Activated T-helper 1 cell treated with Interleukin-2 at 50 U/mL for 16 hours (primary cell): ENCODE data around the gene MAT2A.
"Not testable (repeated sequence)": the region's sequence is repeated elsewhere in the genome, so short reads cannot be mapped to it uniquely, and the experiment has no call there.

Source experiments
- DNase-seq: peaks from one replicate; pipeline ENCODE4 v3.0.0-alpha.2; 2020; ENCODE audit warnings: low read depth

MAT2A gene

GRCh38 chr2:85547859-85548607 is 9.1 kb downstream of the MAT2A start:
- DNase-seq, result no peak

- DNase-seq, result no peak
Measured at GRCh38 chr2:85548608-85548900, 9.6 kb downstream of the MAT2A start.

- DNase-seq, result no peak
Measured at GRCh38 chr2:85549095-85549494, 10.1 kb downstream of the MAT2A start.

GRCh38 chr2:85549826-85550225 is 10.9 kb downstream of the MAT2A start:
- no peak for DNase-seq

GRCh38 chr2:85550486-85550885 is 11.5 kb downstream of the MAT2A start:
- DNase-seq, result no peak

GRCh38 chr2:85551698-85552678 is 13.0 kb downstream of the MAT2A start:
- peak; percentile 74 for DNase-seq

- DNase-seq, result no peak
Measured at GRCh38 chr2:85553184-85553583, 14.2 kb downstream of the MAT2A start.

- no peak for DNase-seq
Measured at GRCh38 chr2:85554980-85555612, 16.1 kb downstream of the MAT2A start.

- DNase-seq, result no peak
Measured at GRCh38 chr2:85557130-85557529, 18.2 kb downstream of the MAT2A start.

- no peak for DNase-seq
Measured at GRCh38 chr2:85558160-85558559, 19.2 kb downstream of the MAT2A start.

GRCh38 chr2:85560403-85560726 is 21.4 kb downstream of the MAT2A start:
- DNase-seq, result not testable (repeated sequence)

GRCh38 chr2:85560812-85561279 is 21.9 kb downstream of the MAT2A start:
- DNase-seq, result no peak

- DNase-seq, result peak; percentile 91
Measured at GRCh38 chr2:85561280-85562212, 22.6 kb downstream of the MAT2A start, which contains the start of gene GGCX. Gene GGCX, minus strand, starts transcription at chr2:85561493. Its CDS starts 65 bp downstream, at chr2:85561428.

- DNase-seq, result no peak
Measured at GRCh38 chr2:85564144-85564563, 25.2 kb downstream of the MAT2A start.

- DNase-seq, result no peak
Measured at GRCh38 chr2:85566265-85566664, 27.3 kb downstream of the MAT2A start.

- no peak for DNase-seq
Measured at GRCh38 chr2:85575739-85576138, 36.8 kb downstream of the MAT2A start.

- DNase-seq, result no peak
Measured at GRCh38 chr2:85577063-85577385, 38.1 kb downstream of the MAT2A start.

GRCh38 chr2:85577386-85578242 is 38.6 kb downstream of the MAT2A start, which contains the start of gene VAMP8:
Gene VAMP8, plus strand, starts transcription at chr2:85577586. Its CDS starts 61 bp downstream, at chr2:85577647.
- DNase-seq, result peak; percentile 55

GRCh38 chr2:85578243-85579180 is 39.5 kb downstream of the MAT2A start:
- no peak for DNase-seq
